ENCODE measurements around the gene SAMD4A.
A peak's percentile ranks its signal among the peaks of the same experiment; 100 is the strongest.

SAMD4A gene

GRCh38 chr14:54766276-54767138 is 199.6 kb downstream of the SAMD4A start:
- no peak for DNase-seq (ENCODE audit: low spot score)

GRCh38 chr14:54767139-54767431 is 200.2 kb downstream of the SAMD4A start:
- DNase-seq (ENCODE audit: low spot score) = no peak

DNA sequence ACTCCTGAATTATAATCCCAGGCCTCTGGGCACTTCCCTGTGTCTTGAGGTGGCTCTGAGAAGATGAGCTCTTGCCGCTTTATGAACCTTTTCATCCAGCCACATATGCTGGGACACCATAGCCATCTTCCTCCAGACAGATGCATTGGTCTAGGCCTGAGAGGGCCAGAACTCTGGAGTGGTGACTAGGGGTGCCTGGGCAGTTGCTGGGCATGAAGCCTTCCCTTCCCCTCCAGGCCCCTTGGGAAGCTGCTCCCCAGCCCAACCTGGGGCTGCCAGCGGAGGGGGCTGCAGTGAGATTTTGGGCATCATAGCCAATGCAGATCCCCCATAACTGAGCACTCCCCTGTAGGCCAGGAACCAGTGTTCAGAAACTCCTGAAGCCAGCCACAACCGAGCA is 200.5 kb downstream of the SAMD4A start:
- DNase-seq (ENCODE audit: low spot score) = no peak

GRCh38 chr14:54768501-54769129 is 201.7 kb downstream of the SAMD4A start:
- DNase-seq (ENCODE audit: low spot score) = no peak

GRCh38 chr14:54769951-54770863 is 203.3 kb downstream of the SAMD4A start:
- DNase-seq (ENCODE audit: low spot score) = no peak

- no peak for DNase-seq (ENCODE audit: low spot score)
Observed at GRCh38 chr14:54771411-54772027, 204.6 kb downstream of the SAMD4A start.

DNA sequence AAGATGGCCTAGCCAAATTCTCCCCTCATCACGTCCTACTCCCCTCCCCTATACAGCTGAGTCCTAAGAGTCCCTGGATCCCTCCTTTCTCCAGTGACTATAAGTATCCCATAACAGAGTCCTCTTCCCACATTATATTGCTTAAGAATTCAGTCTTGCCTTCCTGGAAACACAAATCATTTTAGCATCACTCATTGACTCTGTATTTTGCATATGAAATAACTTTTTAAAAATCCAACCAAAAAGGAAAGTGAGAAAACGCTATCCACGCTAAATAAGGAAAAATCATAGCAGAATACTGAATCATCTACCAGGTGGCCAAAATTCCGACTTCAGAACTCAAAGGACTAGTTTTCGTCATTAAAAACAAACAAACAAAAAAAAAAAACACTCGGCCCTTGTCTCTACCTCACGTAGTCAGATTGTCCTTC is 205.5 kb downstream of the SAMD4A start:
- no peak for DNase-seq (ENCODE audit: low spot score)

DNA sequence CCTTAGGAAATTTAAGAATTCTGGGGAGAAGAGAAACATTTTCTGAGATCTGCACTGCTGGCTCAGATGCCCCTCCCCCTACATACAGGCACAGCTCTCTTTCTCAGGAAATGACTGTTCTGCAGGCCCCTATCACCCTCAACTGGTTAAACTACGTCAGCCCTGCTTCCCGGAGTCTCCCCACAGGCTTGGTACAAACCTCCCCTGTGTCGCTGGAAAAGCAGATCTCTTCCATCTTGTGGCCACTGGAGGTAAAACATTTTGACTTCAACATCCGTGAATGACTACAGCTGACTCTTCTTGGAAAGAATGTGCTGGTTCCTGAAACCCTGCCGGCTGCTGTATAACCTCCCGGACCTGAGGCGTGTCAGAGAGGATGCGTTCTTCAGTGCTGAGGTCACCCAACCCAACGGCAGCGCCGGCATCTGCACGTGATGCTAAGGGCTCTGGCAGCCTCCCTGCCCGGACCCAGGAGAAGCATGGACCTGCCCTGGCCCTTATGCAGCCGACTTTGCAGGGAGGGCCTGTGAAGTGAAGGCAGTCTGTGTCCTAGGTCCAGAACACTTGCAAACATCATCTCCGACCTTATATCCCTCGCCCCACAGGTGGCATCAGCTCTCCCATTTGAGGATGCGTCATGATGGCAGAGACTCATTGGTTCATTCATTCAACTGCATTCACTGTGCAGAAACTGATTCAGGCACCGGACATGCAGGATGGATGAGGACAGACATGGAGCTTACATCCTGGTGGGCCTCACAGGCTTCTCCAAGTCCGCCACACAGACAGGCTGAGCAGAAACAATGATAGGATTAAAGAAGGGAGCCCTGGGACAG is 206.5 kb downstream of the SAMD4A start:
- peak; percentile 74 for DNase-seq (ENCODE audit: low spot score)

DNA sequence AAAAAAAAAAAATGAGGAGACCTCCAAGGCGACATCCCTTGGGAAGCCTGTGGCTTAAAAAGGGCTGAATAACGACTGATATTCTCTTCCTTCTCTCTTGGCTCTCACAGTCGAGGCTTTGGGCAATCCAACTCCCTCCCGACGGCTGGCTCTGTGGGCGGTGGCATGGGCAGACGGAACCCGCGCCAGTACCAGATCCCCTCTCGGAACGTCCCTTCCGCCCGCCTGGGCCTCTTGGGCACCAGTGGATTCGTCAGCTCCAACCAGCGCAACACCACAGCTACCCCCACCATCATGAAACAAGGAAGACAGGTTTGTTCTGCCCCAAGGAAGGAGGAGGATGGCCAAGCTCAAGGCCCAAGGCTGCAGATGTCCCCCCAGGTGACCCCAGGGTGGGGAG is 207.9 kb downstream of the SAMD4A start:
- no peak for DNase-seq (ENCODE audit: low spot score)

DNA sequence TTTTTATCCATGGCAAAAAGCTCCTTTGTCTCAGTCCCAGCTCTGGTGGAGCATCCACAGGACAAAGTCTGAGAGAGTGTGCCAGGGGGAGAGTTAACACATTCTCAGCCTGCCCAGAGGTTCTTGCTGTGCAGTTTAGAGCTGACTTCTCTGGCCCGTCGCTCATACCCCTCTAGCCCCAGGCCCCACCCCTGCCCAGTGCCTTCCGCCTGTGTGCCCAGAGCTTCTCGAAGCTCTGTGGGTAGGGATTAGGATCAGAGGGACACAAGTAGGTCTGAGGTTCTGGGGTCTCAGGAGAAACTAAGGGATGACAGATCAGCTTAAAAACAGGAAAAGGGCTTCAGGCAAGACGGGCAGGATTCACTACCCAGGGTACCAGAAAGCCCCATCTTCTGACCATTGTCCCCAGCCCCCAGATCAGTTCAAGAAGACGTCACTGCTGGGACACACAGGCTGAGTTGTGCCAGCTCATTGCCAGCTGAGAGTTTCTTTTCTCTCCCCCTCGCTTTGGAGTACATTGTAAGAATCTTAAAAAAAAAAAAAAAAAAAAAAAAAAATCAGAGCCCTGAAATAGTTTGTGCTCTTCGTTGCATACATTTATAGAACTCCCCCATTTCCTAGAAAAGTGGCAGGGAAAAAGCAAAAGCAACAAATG is 208.7 kb downstream of the SAMD4A start:
- DNase-seq (ENCODE audit: low spot score) = no peak

DNA sequence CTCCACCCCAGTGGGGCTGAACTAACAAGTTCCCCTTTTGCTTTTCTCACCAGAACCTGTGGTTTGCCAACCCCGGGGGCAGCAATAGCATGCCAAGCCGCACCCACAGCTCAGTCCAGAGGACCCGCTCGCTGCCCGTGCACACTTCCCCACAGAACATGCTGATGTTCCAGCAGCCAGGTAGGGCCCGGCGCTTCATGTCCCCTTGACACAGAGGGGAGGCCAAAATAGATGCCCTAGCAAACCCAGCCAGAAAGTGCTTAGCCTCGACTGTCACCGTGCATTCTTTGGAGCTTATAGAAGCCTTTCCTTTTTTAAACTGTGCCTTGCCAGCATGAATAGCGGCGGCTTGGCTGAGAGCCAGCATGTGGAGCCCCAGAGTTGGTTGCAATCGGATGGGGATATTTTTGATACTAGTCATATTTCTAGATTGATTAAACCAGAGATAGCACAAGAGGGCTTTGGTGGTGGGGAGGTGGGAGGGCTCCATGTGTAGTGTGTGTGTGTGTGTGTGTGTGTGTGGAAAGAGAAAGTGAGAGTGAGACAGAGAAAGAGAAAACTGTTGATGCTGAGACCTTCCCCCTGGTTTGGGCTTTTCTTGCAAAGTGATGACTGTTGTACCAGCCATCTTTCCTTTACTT is 209.6 kb downstream of the SAMD4A start:
- DNase-seq (ENCODE audit: low spot score) = no peak

DNA sequence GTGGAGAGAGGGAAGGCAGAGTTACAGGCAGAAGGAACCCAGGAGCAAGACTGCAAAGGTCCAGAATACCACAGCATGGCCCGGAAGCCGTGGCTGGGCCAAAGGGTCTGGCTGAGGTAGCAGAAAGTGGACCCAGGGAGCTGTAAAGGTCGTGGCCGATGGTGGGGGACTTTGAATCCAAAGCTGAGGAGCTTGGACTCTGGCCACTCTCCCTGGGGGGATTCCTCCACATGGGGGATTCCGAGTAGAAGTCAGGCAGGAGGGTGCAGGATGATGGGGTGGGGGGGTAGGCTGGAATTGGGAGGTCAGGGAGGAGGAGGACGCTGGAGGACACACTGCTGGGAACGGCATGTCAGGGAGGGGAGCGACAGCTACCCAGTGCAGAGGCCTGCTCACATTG is 210.5 kb downstream of the SAMD4A start:
- DNase-seq (ENCODE audit: low spot score) = no peak

DNA sequence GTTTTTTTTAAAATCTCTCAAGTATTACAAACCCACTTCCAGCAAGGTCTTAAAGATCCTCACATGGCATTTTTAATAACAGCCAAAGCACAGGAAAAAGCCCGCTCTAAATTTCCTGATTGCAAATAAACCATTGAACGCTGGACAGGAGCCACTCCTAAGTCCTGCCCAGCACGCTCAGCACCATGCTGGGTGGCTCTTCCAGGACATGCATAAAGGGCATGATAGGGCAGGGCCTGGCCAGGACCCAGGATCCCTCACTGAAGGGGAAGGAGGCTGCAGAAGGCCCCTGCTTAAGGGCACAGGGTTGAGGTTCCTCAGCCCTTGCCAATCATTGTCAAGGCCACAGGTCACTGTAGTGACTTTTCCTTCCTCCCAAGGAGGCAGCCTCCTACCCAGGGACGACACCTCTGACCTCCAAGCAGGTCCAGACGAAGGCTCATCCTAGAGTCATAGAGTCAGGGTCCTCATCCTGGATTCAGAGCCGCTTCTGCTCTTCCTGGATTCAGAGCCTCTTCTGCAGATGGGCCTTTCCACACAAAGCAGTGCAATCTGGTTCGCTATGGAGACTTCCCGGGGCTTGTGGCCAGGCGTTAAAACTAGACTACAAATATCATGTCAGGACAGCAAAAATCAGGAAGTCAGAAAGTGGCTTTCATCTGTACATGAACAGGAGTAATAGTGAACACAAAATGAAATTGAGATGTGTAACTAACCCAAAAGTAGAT is 211.9 kb downstream of the SAMD4A start:
- DNase-seq (ENCODE audit: low spot score) = no peak

GRCh38 chr14:54781080-54781479 is 214.2 kb downstream of the SAMD4A start:
- no peak for DNase-seq (ENCODE audit: low spot score)

DNA sequence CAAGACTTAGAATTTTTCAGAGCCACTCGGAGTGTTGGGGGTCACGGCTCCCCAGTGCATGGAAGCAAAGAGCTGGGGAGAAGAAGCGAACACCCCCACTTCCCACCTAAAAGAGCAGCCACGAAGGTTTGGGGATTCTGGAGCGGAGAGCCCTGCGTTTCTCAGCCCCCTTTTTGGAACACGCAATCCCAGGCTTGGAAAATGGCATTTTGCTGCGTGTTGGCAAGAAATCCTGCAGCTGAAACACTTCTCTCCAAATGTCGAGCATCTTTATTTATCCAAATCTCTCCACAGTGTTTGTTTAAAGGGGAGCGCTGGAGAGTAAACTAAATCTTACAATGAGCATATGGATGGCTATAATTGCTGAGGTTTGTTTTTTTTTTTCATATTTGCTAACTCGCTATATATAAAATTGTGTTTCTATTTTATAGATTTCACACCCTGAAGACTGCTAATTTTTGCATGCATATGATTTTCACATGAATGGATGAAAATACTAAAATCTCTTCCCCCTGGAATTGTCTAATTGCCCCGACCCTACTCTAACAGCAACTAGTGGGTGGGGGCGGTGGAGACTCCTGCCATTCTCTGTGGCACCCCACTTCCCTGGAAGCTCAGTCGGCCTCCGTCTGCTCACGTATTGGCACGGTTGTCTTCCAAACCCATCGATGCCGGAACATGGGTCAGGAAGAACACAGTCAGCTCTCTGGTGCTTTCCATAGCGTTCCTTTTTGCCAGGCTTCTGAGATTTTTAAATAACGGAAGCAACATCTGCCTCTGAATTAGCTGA is 215.2 kb downstream of the SAMD4A start:
- no peak for DNase-seq (ENCODE audit: low spot score)

GRCh38 chr14:54782751-54783659 is 216.1 kb downstream of the SAMD4A start:
- DNase-seq (ENCODE audit: low spot score) = no peak

DNA sequence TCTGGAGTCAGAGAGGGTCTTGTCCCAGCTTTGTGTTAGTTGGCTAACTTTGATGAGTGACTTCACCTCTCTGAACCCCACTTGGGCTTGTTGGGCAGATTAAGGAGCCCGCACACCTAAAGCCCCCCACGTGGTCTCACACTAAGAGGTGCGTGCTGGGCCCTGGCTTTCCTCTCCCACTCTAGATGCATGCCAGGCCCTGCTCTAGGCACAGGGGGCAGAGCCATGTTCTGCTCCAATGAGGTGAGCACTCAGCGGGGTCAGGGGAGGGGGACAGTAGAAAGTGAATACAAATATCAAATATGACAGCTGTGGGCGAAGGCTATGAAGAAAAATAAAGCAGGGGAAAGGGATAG is 216.7 kb downstream of the SAMD4A start:
- DNase-seq (ENCODE audit: low spot score) = no peak

DNA sequence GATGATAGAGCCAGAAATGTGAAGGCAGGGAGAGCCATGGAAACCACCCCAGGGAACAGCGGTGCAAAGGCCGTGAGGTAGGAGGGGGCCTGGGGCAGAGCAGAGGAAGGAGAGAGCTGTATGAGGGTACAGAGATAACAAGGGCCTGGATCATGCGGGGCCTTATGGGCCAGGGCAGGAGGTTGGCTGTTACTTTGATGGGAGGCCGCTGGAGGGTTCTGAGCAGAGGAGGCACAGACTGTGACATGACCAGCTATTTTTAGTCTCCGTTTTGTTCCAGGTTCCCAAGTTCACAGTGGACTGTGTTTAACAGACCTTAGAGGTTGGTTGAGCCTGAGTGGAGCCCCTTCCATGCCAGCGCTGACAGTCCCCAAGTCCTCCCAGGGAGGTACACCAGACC is 217.1 kb downstream of the SAMD4A start:
- no peak for DNase-seq (ENCODE audit: low spot score)

Measured in putamen (tissue), 1 donor.